T-helper 1 cell treated with Interleukin-12 subunit alpha and Interleukin-12 subunit beta and Interleukin-4 antibody, amounts not matched to agents 30 μg/mL and 1 μg/mL, for 36 hours (primary cell): Measurements from ENCODE around the gene CCL20.

Experiments
- H3K27ac Mint-ChIP-seq: one replicate; pipeline ENCODE4 v1.8.0; 2021; ENCODE audit warnings: mild to moderate bottlenecking, mixed read lengths
- H3K27me3 Mint-ChIP-seq: one replicate; pipeline ENCODE4 v1.8.0; 2021; ENCODE audit warnings: low read depth, mixed read lengths
- H3K36me3 Mint-ChIP-seq: one replicate; pipeline ENCODE4 v1.8.0; 2021; ENCODE audit warnings: low read depth, mixed read lengths
- H3K4me1 Mint-ChIP-seq: one replicate; pipeline ENCODE4 v1.8.0; 2021; ENCODE audit warnings: low read depth, mixed read lengths
- H3K4me3 Mint-ChIP-seq: one replicate; pipeline ENCODE4 v1.8.0; 2021; ENCODE audit warnings: mild to moderate bottlenecking, moderate library complexity, mixed read lengths
- H3K9me3 Mint-ChIP-seq: one replicate; pipeline ENCODE4 v1.8.0; 2021; ENCODE audit warnings: mixed read lengths

The CCL20 gene, protein sequence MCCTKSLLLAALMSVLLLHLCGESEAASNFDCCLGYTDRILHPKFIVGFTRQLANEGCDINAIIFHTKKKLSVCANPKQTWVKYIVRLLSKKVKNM

DNA sequence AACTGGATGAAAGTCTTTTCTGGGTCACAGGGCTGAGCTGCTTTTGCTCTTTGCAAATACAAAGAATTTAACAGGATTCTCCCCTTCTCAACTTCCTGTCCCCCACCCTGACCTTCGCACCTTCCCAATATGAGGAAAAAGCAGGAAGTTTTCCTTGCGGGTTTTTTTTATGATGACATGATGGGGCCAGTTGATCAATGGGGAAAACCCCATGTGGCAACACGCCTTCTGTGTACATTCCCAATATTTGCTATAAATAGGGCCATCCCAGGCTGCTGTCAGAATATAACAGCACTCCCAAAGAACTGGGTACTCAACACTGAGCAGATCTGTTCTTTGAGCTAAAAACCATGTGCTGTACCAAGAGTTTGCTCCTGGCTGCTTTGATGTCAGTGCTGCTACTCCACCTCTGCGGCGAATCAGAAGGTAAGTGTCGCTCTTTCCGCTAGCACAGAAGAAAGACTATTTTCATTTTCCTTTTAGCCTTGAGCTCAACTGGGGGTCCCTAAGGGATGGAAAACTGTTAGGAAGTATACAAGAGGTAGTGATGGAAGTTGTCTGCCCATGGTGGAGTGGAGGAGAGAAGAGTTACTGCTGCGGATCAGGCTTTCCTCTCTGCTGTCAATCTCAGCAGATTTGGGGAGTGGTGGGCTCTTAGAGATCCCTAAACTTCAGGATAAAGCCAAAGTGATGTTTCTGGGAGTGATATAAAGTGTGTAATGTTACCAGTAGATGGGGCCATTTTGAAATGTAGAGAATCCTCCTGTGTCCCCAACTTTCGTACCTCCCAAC is at the start of gene CCL20:
Gene CCL20, plus strand, starts transcription at position 281 of the 792 bp plus-strand sequence. Its CDS starts 70 bp downstream, at position 351.
- H3K27ac Mint-ChIP-seq = no peak within 1 kb of the TSS
- no peak within 1 kb of the TSS for H3K4me3 Mint-ChIP-seq
- no peaks in the 10 kb centered on the region for H3K36me3 Mint-ChIP-seq
- H3K4me1 Mint-ChIP-seq = peaks cover 8% of the 10 kb centered on the region
- no peaks in the 10 kb centered on the region for H3K27me3 Mint-ChIP-seq
- H3K9me3 Mint-ChIP-seq = no peaks in the 10 kb centered on the region

DNA sequence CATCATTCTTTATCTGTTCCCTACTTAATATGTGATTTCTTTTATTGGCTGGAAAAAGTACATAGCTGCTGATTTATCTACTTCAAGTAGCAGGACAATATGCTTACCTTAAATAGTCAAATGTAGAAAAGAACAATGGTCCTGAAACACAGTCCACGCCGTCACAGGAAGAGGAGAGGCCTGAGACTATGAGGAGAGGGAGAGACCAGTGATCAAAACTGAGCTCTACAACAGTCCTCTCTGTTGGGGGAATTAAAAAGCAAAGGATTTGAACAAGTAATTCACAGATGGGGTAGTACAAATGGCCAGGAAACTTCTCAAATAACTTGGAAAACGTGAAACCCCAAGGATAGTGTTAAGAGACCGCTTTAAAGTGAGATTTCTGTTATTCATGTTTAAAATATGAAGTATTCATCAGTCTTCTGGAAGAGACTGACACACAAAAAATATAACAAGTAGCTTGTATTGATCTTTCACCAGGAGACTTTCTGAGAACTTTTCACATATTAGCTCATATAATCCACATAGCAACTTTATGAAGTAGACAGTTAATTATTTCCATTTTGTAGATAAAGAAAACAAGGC is 47.8 kb upstream of the CCL20 start:
- Mint-ChIP-seq H3K36me3 (no peaks in the 10 kb centered on the region), H3K27me3 (no peaks in the 10 kb centered on the region), H3K4me1 (no peaks in the 10 kb centered on the region), H3K9me3 (no peaks in the 10 kb centered on the region), H3K4me3 (no peak overlapping the region), H3K27ac (no peak overlapping the region)

DNA sequence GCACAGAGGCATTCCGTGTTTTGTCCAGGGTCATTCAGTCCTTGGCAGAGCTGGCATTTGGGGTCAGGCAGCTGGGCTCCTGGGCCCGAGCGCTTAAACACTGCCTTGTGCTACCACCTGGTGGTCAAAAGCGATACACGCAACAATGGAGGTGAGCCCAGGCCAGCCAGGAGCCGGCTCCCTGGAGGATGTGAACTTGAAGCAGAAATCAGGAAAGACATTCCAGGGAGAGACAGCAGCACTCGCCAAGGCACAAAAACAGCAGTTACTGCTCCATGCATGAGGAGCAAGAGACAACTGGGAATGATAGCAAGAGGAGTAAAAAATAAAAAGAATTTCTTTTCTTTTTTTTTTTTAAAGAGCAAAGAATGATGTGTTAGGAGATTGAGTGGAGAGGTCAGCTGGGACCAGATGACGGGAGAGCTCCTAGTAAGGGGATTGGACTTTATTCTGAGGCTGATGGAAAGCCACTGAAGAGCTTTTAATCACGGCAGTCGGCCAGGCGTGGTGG is 47.2 kb upstream of the CCL20 start:
- Mint-ChIP-seq H3K27me3 (no peaks in the 10 kb centered on the region), H3K9me3 (no peaks in the 10 kb centered on the region), H3K36me3 (no peaks in the 10 kb centered on the region), H3K4me1 (no peaks in the 10 kb centered on the region), H3K4me3 (no peak overlapping the region), H3K27ac (no peak overlapping the region)

DNA sequence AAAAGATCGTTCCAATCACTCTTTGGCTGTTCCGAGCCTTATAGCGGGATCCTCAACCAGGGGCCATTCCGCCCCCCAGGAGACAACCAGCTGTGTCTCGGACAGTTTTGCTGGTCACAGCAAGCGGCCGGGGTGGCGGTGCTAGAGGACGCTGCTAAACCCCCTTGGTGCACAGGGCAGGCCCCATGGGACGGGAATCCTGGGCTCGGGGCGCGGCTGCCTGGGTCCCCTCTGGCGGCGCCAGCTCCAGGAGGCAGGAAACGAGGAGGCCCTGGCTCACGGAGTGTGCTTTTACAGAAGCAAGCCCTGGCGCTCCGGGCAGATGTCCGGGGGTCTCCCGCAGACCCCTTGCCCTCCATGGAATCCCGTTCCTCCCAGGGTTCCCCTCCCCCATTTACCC is 45.8 kb upstream of the CCL20 start:
- no peaks in the 10 kb centered on the region for H3K36me3 Mint-ChIP-seq
- H3K4me3 Mint-ChIP-seq = no peak overlapping the region
- no peaks in the 10 kb centered on the region for H3K4me1 Mint-ChIP-seq
- H3K27ac Mint-ChIP-seq = no peak overlapping the region
- no peaks in the 10 kb centered on the region for H3K27me3 Mint-ChIP-seq
- H3K9me3 Mint-ChIP-seq = no peaks in the 10 kb centered on the region

DNA sequence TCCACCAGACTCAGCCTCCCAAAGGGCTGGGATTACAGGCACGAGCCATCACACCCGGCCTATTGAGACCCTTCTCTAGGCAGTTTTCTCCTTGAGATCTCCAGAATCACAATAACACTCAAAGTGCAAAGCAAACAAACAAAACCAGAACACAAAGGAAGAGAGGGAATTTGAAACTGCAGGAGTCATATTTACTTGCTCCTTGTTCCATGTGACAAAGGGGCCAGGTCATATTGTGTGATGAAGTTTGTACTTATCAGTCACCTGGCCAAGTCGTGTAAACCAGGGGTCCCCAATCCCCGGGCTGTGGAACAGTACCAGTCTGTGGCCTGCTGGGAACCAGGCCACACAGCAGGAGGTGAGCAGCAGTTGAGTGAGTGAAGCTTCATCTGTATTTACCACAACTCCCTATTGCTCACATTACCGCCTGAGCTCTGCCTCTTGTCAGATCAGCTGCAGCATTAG is 41.4 kb upstream of the CCL20 start:
- H3K9me3 Mint-ChIP-seq = no peaks in the 10 kb centered on the region
- no peaks in the 10 kb centered on the region for H3K4me1 Mint-ChIP-seq
- no peak overlapping the region for H3K4me3 Mint-ChIP-seq
- H3K27me3 Mint-ChIP-seq = no peaks in the 10 kb centered on the region
- H3K36me3 Mint-ChIP-seq = no peaks in the 10 kb centered on the region
- H3K27ac Mint-ChIP-seq = no peak overlapping the region

DNA sequence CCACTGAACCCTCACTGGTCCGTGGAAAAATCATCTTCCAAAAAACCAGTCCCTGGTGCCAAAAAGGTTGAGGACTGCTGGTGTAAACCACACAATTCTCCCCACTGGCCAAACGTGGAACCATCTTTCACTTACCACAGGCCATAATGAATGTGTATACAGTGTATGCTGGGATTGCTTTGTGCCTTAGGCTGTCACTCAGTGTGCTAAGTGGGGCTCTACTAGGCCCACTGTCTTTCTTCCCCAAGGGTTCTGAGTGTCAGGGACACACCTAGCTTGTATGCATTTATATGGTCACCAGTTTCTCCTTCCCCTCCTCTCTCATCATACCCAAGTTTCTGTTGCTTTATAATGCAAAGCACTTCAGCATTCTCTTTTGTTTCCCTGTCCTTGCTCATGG is 40.7 kb upstream of the CCL20 start:
- no peaks in the 10 kb centered on the region for H3K9me3 Mint-ChIP-seq
- no peaks in the 10 kb centered on the region for H3K36me3 Mint-ChIP-seq
- no peak overlapping the region for H3K27ac Mint-ChIP-seq
- H3K4me3 Mint-ChIP-seq = no peak overlapping the region
- no peaks in the 10 kb centered on the region for H3K27me3 Mint-ChIP-seq
- no peaks in the 10 kb centered on the region for H3K4me1 Mint-ChIP-seq

DNA sequence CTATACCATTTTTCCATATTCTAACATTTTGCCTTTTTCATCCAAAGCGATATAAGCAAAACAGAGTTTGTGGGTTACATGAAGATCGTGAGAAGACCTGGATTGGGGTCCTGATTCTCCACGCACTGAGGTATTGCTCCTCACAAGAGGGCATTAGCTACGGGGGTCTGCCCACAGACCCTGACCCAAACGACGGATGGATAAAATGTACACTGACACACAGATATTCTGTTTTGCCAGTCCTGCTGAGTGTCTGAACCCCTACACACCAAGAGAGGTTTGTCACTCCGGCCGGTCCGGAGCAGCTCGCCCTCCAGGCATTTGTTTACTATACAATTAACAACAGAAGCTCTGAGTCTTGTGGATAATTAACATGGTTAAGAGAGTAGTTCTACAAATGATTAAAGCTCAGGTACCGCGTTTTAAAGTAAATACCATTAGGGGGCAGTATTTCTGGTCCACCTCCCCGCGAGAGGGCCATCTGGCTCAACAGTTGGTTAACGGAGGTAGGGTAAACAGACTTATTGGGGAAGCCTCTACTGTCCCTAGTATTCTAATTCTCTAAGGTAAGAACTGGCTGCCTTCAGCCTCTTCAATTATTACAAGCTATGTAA is 39.5 kb upstream of the CCL20 start:
- no peak overlapping the region for H3K4me3 Mint-ChIP-seq
- no peak overlapping the region for H3K27ac Mint-ChIP-seq
- no peaks in the 10 kb centered on the region for H3K4me1 Mint-ChIP-seq
- no peaks in the 10 kb centered on the region for H3K27me3 Mint-ChIP-seq
- no peaks in the 10 kb centered on the region for H3K36me3 Mint-ChIP-seq
- no peaks in the 10 kb centered on the region for H3K9me3 Mint-ChIP-seq

DNA sequence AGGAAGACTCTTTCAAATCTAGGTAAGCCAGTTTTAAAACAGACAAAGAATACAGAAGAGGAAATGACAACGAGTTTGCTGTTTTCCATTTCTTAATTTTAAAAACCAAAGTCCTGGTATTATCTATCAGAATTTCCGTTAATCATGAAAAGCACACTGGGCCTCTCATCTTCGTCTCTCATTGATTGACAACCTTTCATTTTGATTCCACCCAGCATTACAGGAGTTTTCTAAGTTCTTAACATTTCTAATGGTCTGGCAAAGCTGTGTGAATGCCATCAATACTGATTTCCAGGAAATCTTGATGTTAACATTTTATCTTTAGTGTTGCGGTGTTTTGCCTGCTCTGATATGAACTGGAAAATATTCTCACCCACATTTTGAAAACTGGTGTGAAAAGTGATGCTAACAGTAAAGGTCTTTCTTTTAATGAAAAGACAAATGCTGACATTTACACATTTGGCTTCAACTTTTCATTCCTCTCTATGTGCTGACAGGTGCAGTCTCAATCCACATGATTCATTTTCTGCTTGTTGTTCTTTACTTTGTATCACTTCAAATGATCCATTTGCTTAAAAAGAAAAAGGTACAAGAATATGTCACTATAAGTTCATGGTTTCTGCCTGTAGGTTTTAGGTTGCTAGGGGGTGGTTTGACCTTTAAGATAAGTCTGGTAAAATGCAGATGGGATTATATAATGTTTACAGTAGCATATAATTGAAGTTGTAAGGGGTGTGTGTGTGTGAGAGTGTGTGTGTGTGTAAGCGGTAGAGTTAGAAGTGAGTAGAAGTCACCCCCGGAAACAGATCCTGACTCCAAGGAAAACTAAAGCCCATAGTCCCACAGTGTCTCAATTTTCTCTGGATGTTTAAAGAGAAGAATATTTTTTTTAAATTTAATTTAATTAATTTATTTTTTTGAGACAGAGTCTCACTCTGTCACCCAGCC is 38.5 kb upstream of the CCL20 start:
- Mint-ChIP-seq H3K27ac (no peak overlapping the region), H3K4me3 (no peak overlapping the region), H3K27me3 (no peaks in the 10 kb centered on the region)

DNA sequence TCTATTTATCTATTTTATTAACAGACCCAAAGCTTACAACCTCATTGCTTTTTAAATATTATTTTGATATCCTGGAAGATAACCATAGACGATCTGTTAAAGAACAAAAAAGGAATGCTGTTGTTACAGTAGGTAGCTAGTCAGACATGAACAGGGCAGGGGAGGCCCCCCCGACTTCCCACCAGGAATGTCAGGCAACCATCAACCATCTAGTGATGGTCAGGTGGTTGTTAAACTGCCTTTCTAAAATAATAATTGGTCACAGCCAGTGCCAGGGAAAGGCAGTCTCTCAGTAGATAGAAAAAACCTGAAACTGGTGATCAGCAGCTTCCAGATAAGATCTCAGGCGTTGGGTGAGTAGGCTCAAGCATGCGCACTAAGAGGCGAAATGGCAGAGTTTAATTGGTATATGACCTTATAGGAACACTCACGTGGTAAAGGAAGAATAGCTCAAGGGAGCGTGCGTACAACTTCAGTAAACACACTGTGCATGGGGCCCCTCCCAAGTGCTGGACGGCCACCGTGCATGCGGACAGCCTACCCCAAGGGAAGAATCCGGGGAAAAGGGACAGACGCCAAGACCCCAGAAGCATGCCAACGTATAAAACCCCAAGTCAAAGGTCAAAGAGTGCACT is 32.5 kb upstream of the CCL20 start:
- Mint-ChIP-seq H3K4me3 (no peak overlapping the region), H3K4me1 (peaks cover 6% of the 10 kb centered on the region), H3K27me3 (peaks cover 1% of the 10 kb centered on the region), H3K27ac (no peak overlapping the region), H3K36me3 (no peaks in the 10 kb centered on the region), H3K9me3 (no peaks in the 10 kb centered on the region)

More for the DNA sequence above, 38.5 kb upstream of the CCL20 start:
- Mint-ChIP-seq H3K4me1 (no peaks in the 10 kb centered on the region), H3K9me3 (no peaks in the 10 kb centered on the region), H3K36me3 (no peaks in the 10 kb centered on the region)

DNA sequence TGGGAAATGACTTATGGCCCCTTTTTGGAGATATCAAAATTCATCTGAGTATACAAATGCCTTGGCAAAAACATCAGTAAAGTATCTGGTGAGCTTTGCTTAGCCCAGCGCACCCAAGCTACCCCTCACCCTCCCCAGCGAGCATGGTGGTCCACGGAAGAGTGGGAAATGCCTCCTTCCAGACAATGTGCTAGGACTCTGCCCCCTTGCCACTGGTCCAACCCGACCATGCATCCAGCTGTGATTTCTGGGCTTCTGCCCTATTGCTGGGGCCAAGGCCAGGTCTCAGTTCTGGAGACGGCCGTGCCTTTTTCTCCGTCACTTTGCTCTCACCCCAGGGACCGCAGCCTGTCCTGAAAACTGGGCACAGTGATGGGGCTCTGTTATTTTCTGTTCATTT is 31.8 kb upstream of the CCL20 start:
- Mint-ChIP-seq H3K4me3 (no peak overlapping the region), H3K27me3 (peaks cover 8% of the 10 kb centered on the region), H3K27ac (no peak overlapping the region), H3K9me3 (no peaks in the 10 kb centered on the region), H3K4me1 (peaks cover 6% of the 10 kb centered on the region), H3K36me3 (no peaks in the 10 kb centered on the region)

DNA sequence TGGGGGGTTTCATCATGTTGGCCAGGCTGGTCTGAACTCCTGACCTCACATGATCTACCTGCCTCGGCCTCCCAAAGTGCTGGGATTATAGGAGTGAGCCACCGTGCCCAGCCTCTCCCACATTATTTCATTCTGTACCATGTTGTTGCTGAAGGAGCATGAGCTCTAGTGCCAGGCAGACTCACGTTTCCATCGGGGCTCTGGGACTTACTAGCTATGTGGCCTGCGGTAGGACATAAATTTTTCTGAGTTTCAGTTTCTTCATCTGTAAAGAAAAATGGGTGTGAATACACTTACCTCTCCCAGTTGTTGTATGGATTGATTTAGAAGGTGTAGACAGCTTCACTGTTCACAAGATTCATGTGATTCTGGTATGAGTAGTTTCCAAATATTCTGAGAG is 30.8 kb upstream of the CCL20 start:
- no peaks in the 10 kb centered on the region for H3K36me3 Mint-ChIP-seq
- H3K27ac Mint-ChIP-seq = peak overlapping the region; percentile 22
- H3K9me3 Mint-ChIP-seq = no peaks in the 10 kb centered on the region
- H3K4me1 Mint-ChIP-seq = peaks cover 6% of the 10 kb centered on the region
- peaks cover 8% of the 10 kb centered on the region for H3K27me3 Mint-ChIP-seq
- peak overlapping the region; percentile 23 for H3K4me3 Mint-ChIP-seq

DNA sequence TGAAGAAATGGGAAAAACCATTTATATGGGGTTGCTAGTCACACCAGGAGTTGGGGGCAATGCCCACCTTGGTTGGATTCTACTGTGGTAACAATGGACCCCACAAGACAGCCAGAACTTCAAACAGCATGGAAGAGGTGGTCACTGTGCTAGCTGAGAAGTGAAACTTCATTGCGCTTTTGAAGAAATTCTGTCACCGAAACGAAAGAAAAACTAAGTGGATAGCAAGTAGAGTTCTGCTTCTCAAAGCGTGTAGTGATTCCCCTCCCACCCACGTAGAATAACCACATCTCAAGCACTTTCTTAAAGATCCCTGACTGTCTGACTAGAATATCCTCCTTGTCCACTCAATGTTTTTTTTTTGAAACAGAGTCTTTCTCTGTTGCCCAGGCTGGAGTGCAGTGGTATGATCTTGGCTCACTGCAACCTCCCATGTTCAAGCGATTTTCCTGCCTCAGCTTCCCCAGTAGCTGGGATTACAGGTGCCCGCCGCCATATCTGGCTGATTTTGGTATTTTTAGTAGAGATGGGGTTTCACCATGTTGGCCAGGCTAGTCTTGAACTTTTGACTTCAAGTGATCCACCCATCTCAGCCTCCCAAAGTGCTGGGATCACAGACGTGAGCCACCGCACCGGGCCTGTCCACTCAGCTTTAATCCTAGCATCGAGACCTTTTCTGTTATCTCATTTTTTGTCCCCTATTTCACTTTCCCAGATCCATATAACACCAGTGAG is 30.1 kb upstream of the CCL20 start:
- Mint-ChIP-seq H3K27ac (peak overlapping the region; percentile 73), H3K36me3 (no peaks in the 10 kb centered on the region), H3K4me3 (peak overlapping the region; percentile 66), H3K9me3 (no peaks in the 10 kb centered on the region), H3K27me3 (peaks cover 8% of the 10 kb centered on the region), H3K4me1 (peaks cover 6% of the 10 kb centered on the region)

DNA sequence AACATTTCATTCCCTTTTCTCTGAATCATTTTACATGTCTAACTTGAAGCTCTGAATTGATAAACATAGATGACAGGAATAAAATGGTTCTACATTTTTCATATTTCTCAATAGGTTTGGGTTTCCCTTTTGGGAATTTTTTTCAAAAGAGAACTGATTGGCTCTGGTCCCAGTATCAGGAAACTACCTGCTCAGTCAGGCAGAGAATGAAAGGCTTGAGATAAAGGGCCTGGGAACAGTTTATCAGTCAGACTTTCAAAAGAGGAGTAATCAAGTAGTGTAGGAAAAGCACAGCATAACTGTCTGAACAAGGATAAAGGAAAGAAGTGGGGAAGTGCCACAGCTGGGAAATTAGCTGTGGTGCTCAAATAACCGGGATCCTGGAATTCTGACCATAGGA is 28.3 kb upstream of the CCL20 start:
- H3K36me3 Mint-ChIP-seq = peaks cover 1% of the 10 kb centered on the region
- no peaks in the 10 kb centered on the region for H3K9me3 Mint-ChIP-seq
- H3K4me1 Mint-ChIP-seq = peaks cover 6% of the 10 kb centered on the region
- peaks cover 16% of the 10 kb centered on the region for H3K27me3 Mint-ChIP-seq
- no peak overlapping the region for H3K4me3 Mint-ChIP-seq
- no peak overlapping the region for H3K27ac Mint-ChIP-seq
